NCI-H2196 (cell line): ENCODE results near the gene RPTOR.
A peak's percentile ranks its signal among the peaks of the same experiment; 100 is the strongest.

Source experiments
- DNase-seq: peaks from one replicate; lab custom pipeline; 2025; ENCODE audit not compliant: unreplicated experiment; lab: John Stamatoyannopoulos, UW

RPTOR gene

DNA sequence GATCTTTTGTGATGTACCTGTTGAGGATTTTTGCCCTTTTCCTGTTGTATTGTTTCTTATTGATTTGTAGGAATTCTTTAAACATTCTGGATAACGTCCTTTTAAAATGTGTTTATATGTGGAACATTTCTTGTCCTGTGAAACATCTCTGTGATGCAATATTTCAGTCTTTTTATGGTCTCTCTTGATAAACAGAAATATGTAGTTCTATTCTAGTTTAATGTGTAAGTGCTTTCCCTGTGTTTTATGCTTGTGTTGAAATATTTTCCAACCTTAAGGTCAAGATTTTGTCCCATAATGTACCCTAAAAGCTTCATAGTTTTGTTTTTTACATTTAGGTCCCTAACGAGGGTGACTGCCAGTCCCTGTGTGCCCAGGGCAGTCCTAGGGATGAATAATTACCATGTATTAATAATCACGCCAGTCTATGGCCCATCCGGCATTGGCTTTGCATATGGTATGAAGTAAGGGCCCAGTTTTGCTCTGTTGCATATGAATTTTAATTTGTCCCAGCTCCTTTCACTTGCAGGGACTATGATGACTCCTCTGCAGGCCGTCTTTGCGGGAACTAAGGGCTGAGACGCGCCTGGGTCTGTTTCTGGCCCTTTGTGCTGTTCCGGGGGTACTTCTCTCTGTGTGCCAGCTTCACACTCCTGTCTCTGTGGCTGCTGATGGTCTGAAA, 44.2 kb downstream of the RPTOR start:
- no peak for DNase-seq

- no peak for DNase-seq
Measured at GRCh38 chr17:80591788-80592187, 47.1 kb downstream of the RPTOR start.

DNA sequence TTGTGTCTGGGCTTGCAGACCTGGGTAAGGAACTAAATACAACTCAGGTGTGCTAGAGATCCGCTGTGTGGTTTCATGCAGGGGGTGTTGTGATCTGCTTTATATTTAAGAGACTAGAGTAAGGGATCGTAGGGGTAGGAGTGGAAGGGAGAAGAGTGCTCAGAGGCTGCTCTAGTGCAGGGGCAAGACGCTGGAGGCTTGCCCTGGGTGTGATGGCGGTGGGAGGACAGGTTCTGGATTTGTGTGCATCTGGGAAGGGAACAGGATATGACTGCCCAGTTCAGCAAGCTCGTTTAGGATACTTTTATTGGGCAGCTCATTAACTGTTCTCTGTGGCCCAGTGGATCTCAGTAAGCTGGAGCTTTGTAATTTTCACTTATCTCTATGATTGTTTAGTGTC, 47.6 kb downstream of the RPTOR start:
- no peak for DNase-seq

GRCh38 chr17:80593181-80593580, 48.5 kb downstream of the RPTOR start:
- no peak for DNase-seq

GRCh38 chr17:80594431-80595269, 50.0 kb downstream of the RPTOR start:
- DNase-seq, result no peak

GRCh38 chr17:80596760-80597608, 52.3 kb downstream of the RPTOR start:
- peak; percentile 46 for DNase-seq

DNA sequence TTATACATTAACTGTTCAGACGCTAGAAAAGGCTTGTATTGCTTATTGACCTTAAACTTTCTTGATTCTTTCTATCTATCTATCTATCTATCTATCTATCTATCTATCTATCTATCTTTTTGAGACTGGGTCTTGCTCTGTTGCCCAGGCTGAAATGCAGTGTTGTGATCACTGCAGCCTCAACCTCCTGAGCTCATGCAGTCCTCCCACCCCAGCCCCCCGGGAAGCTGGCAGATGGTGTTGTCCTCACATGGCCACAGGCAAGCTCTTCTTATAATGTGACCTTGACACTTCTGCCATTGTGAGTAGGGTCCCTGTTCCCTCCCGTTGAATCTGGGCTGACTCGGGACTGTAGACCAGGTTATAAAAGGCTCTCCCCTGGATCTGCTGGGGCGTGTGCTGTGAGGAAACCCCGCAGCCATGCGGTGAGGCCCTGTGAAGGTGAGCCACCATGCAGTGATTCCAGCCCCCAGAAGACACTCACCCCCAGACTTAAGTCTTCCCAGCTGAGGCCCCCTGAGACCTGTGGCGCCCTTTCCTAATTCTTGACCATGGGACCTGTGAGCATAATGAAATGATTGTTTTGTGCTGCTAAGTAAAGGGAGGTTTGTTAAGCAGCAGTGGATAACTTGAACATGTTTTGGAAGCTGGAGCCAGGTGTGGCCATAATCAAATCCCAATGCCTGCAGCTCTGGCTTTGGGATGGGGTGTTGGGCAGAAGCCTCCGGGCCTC, 54.3 kb downstream of the RPTOR start:
- DNase-seq, result no peak

- DNase-seq, result no peak
Measured at GRCh38 chr17:80599546-80600305, 55.1 kb downstream of the RPTOR start.

DNA sequence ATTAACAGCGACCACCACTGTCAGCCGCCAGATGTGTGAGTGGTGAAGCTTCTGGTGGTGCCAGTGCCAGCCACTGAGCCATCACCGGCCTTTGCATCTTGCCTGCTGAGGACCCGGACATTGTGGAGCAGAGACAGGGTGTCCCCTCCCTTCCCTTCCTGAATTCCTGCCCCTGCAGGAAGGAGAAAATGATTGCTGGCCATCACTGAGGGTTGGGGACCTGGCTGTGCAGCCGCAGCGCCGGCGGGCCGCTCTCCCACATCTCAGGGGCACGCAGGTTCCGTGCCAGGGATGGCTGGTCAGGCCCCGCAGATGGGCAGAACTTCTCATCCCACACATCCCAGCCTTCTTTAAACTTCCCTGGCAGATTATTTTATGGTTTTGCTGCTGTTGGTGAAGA, 56.5 kb downstream of the RPTOR start:
- DNase-seq, result no peak

- DNase-seq, result no peak
Measured at GRCh38 chr17:80603396-80603795, 58.8 kb downstream of the RPTOR start.

- DNase-seq, result no peak
Measured at GRCh38 chr17:80604009-80604669, 59.5 kb downstream of the RPTOR start.

DNA sequence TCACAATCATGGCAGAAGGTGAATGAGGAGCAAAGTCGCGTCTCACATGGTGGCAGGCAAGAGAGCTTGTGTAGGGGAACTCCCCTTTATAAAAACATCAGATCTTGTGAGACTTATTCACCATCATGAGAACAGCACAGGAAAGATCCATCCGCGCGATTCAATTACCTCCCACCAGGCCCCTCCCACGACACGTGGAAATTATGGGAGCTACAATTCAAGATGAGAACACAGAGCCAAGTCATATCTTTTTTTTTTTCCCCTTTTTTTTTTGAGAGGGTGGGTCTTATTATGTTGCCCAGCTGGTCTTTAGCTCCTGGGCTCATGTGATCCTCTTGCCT, 60.0 kb downstream of the RPTOR start:
- no peak for DNase-seq

- no peak for DNase-seq
Measured at GRCh38 chr17:80605326-80606066, 60.9 kb downstream of the RPTOR start.

- no peak for DNase-seq
Measured at GRCh38 chr17:80608326-80608725, 63.7 kb downstream of the RPTOR start.

DNA sequence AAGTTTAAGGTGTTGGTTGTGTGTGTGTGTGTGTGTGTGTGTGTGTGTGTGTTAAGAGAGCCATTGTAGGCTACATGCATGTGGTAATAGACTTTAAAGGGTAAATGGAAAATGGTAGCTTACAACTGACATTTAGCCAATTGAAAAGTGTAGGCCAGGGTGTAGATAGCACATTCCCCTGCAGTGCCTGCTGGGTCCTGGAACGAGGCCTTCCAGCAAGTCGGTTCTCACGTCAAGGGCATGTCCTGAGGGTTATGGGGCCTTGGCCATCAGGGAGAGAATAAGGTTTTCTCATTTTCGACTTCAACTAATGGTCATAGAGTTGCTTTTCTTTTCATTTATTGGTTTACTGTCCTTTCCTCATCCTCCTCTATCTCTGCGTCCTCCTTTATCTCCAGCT, 65.1 kb downstream of the RPTOR start:
- no peak for DNase-seq

- no peak for DNase-seq
Measured at GRCh38 chr17:80611816-80612215, 67.2 kb downstream of the RPTOR start.

- peak; percentile 87 for DNase-seq
Measured at GRCh38 chr17:80612997-80613731, 68.5 kb downstream of the RPTOR start.

GRCh38 chr17:80613732-80614071, 69.1 kb downstream of the RPTOR start:
- no peak for DNase-seq
